Measurements from ENCODE around the gene NHLRC1. TPM values are rescaled to one million over a fixed set of nuclear protein-coding genes. Genes with fewer than 3 reads are reported as not detected.

Gene NHLRC1
- total RNA-seq, 1 experiment from 2014 or later: 2.1 TPM

DNA sequence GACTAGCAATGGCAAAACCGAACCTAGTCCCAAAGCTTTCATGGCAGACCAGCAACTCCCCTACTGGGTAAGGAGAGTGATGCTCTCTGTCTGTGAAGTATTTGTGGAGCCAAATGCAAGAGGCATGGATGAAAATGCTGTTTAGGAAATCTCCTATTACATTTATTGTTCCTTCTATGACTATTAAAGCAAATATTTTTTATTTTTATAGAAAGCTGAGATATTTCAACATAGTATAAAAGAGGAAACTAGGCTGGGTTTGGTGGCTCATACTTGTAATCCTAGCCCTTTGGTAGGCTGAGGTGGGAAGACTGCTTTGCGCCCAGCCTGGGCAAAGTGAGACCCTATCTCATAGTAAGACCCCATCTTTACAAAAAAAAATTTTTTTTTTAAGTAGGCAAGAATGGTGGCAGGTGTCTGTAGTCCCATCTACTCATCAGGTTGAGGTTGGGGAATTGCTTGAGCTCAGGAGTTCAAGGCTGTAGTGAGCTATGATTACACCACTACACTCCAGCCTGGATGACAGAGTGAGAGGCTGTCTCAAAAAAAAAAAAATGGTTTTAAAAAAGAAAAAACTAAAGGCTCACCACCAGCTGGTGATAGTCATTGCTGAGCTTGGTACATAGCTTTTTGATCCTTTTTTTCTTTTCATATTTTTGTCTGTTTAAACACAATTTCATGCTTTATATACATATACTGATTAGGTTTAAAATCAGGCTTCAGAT lies 44.0 kb upstream of the NHLRC1 start:
- Mint-ChIP-seq H3K4me3 (ENCODE audit: unreplicated experiment) (no peak overlapping the region), H3K27me3 (ENCODE audit: insufficient read depth, unreplicated experiment) (no peaks in the 10 kb centered on the region), H3K27ac (ENCODE audit: unreplicated experiment) (no peak overlapping the region), H3K9me3 (ENCODE audit: unreplicated experiment) (no peaks in the 10 kb centered on the region), H3K4me1 (ENCODE audit: low read depth, unreplicated experiment) (no peaks in the 10 kb centered on the region), H3K36me3 (ENCODE audit: insufficient read depth, unreplicated experiment) (peaks cover 15% of the 10 kb centered on the region)
- no peak overlapping the region for H3K4me3 ChIP-seq (ENCODE audit: low read depth, low read length)
- no TSS peak for BruUV-seq (replicated peaks)
- H3K4me1 ChIP-seq: no peaks in the 10 kb centered on the region
- no peak for DNase-seq
- POLR2A ChIA-PET: interaction anchor here (0.6 kb wide), 2 partner anchors 10 to 311 kb away, joined by 3 read pairs; no protein-coding TSS in a partner anchor
- no peaks in the 10 kb centered on the region for H3K9me3 ChIP-seq
- intact Hi-C loops (cut with micrococcal nuclease; ENCODE audit: unreplicated experiment): no loop called here
- H3K27me3 ChIP-seq (replicated peaks; ENCODE audit: control insufficient read depth, insufficient read depth, low read length): no peaks in the 10 kb centered on the region
- CTCF ChIA-PET: interaction anchor here (0.7 kb wide), 1 partner anchor 37 kb away, joined by 3 read pairs; no protein-coding TSS in a partner anchor
- H3K36me3 ChIP-seq (ENCODE audit: control insufficient read depth, insufficient read depth, low read length): no peaks in the 10 kb centered on the region
- TF ChIP-seq, protein P1, sequence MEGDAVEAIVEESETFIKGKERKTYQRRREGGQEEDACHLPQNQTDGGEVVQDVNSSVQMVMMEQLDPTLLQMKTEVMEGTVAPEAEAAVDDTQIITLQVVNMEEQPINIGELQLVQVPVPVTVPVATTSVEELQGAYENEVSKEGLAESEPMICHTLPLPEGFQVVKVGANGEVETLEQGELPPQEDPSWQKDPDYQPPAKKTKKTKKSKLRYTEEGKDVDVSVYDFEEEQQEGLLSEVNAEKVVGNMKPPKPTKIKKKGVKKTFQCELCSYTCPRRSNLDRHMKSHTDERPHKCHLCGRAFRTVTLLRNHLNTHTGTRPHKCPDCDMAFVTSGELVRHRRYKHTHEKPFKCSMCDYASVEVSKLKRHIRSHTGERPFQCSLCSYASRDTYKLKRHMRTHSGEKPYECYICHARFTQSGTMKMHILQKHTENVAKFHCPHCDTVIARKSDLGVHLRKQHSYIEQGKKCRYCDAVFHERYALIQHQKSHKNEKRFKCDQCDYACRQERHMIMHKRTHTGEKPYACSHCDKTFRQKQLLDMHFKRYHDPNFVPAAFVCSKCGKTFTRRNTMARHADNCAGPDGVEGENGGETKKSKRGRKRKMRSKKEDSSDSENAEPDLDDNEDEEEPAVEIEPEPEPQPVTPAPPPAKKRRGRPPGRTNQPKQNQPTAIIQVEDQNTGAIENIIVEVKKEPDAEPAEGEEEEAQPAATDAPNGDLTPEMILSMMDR (IDR thresholded peaks at IDR 0.05; ENCODE audit: insufficient read depth in 1 of 2, low read depth in 1 of 2, low read length in 1 of 2, severe bottlenecking in 1 of 2, unreplicated experiment in 1 of 2): no peak

DNA sequence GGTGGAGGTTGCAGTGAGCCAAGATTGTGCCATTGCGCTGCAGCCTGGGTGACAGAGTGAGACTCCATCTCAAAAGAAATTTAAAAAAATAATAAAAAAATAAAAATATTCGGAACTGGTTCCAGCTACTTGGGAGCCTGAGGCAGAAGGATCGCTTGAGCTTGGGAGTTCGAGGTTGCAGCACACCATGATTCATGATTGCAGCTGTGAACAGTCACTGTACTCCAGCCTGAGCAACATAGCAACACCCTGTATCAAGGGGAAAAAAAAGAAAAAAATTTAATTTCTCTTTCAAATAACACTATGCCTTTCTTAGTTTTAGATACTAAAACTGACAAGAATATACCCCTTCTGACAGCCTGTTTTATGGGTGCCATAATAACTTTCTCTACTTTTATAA lies 43.3 kb upstream of the NHLRC1 start:
- no peaks in the 10 kb centered on the region for H3K4me1 Mint-ChIP-seq (ENCODE audit: low read depth, unreplicated experiment)
- H3K36me3 Mint-ChIP-seq (ENCODE audit: insufficient read depth, unreplicated experiment): peaks cover 21% of the 10 kb centered on the region
- H3K27me3 ChIP-seq (replicated peaks; ENCODE audit: control insufficient read depth, insufficient read depth, low read length): no peaks in the 10 kb centered on the region
- H3K27ac Mint-ChIP-seq (ENCODE audit: unreplicated experiment): no peak overlapping the region
- no peaks in the 10 kb centered on the region for H3K36me3 ChIP-seq (ENCODE audit: control insufficient read depth, insufficient read depth, low read length)
- BruUV-seq (replicated peaks): no TSS peak
- no peak overlapping the region for H3K4me3 ChIP-seq (ENCODE audit: low read depth, low read length)
- no peak for DNase-seq
- no peaks in the 10 kb centered on the region for H3K4me1 ChIP-seq
- TF ChIP-seq, protein P1 (IDR thresholded peaks at IDR 0.05; ENCODE audit: insufficient read depth in 1 of 2, low read depth in 1 of 2, low read length in 1 of 2, severe bottlenecking in 1 of 2, unreplicated experiment in 1 of 2): no peak
- H3K4me3 Mint-ChIP-seq (ENCODE audit: unreplicated experiment): no peak overlapping the region
- H3K9me3 Mint-ChIP-seq (ENCODE audit: unreplicated experiment): no peaks in the 10 kb centered on the region
- H3K27me3 Mint-ChIP-seq (ENCODE audit: insufficient read depth, unreplicated experiment): no peaks in the 10 kb centered on the region
- POLR2A ChIA-PET: no interaction called here
- intact Hi-C loops (cut with micrococcal nuclease; ENCODE audit: unreplicated experiment): no loop called here
- CTCF ChIA-PET: interaction anchor here (0.7 kb wide), 1 partner anchor 36 kb away, joined by 3 read pairs; no protein-coding TSS in a partner anchor
- no peaks in the 10 kb centered on the region for H3K9me3 ChIP-seq

DNA sequence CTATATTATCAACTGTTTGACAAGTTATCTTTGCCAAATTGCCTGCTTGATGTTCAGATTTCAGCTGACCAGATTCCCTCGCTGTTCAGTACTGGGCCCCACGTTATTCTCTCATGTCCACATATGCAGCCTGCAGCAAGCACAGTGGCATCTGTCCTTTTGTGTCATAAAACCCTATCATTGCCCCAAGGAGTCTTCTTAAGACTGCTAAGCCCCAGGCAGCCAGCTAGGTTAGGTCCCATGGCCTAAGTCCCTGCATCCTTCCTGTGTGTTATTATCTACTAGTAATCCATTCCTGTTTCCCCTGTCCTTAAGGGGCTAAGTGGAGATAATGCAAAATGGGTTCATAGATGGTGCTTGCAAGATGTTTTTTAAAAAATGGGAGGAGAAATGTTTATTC lies 39.9 kb upstream of the NHLRC1 start:
- no peak for DNase-seq
- Histone ChIP-seq H3K9me3 (no peaks in the 10 kb centered on the region), H3K36me3 (ENCODE audit: control insufficient read depth, insufficient read depth, low read length) (no peaks in the 10 kb centered on the region), H3K4me3 (ENCODE audit: low read depth, low read length) (no peak overlapping the region), H3K27me3 (replicated peaks; ENCODE audit: control insufficient read depth, insufficient read depth, low read length) (no peaks in the 10 kb centered on the region), H3K4me1 (no peaks in the 10 kb centered on the region)
- Mint-ChIP-seq H3K4me1 (ENCODE audit: low read depth, unreplicated experiment) (no peaks in the 10 kb centered on the region), H3K9me3 (ENCODE audit: unreplicated experiment) (no peaks in the 10 kb centered on the region), H3K4me3 (ENCODE audit: unreplicated experiment) (no peak overlapping the region), H3K27ac (ENCODE audit: unreplicated experiment) (no peak overlapping the region), H3K36me3 (ENCODE audit: insufficient read depth, unreplicated experiment) (peaks cover 15% of the 10 kb centered on the region), H3K27me3 (ENCODE audit: insufficient read depth, unreplicated experiment) (no peaks in the 10 kb centered on the region)
- ChIA-PET POLR2A (no interaction called here), CTCF (no interaction called here)
- no TSS peak for BruUV-seq (replicated peaks)
- intact Hi-C loops (cut with micrococcal nuclease; ENCODE audit: unreplicated experiment): no loop called here
- TF ChIP-seq, protein P1 (IDR thresholded peaks at IDR 0.05; ENCODE audit: insufficient read depth in 1 of 2, low read depth in 1 of 2, low read length in 1 of 2, severe bottlenecking in 1 of 2, unreplicated experiment in 1 of 2): no peak

All from Caco-2 (cell line).